Liver (tissue), 9 donors: ENCODE measurements around the gene EVX1. TPM values are rescaled to one million over a fixed set of nuclear protein-coding genes. Genes with fewer than 3 reads are reported as not detected.

Source experiments
- DNase-seq: peaks from one replicate; pipeline ENCODE4 v3.0.0-alpha.2; 2017; ENCODE audit warnings: low spot score
- H3K27ac ChIP-seq, 2 donors: one replicate each; pipeline ENCODE4 v1.7.0; 2013; ENCODE audit warnings: inconsistent platforms in 2 of 2, low read length in 2 of 2, control low read depth in 1 of 2, low read depth in 1 of 2, mild to moderate bottlenecking in 1 of 2
- H3K27me3 ChIP-seq, 4 donors: one replicate each; pipeline versions ENCODE4 v1.6.1 to v1.7.0; 2013; ENCODE audit warnings: low read length in 3 of 4, inconsistent platforms in 1 of 4, mild to moderate bottlenecking in 1 of 4, moderate library complexity in 1 of 4; ENCODE audit not compliant: control insufficient read depth in 4 of 4, insufficient read depth in 4 of 4
- H3K36me3 ChIP-seq, 4 donors: one replicate each; pipeline versions ENCODE4 v1.6.1 to v1.7.0; 2013; ENCODE audit warnings: low read length in 3 of 4, mild to moderate bottlenecking in 3 of 4, low read depth in 1 of 4, moderate library complexity in 1 of 4; ENCODE audit not compliant: control insufficient read depth in 4 of 4, insufficient read depth in 3 of 4
- H3K4me1 ChIP-seq, 4 donors: one replicate each; pipeline versions ENCODE4 v1.6.1 to v1.7.0; 2013; ENCODE audit warnings: low read length in 3 of 4, mild to moderate bottlenecking in 3 of 4, moderate library complexity in 1 of 4; ENCODE audit not compliant: control insufficient read depth in 4 of 4, insufficient read depth in 4 of 4
- H3K4me3 ChIP-seq, 3 donors: one replicate each; pipeline versions ENCODE4 v1.6.1 to v1.7.0; 2013; ENCODE audit warnings: low read length in 3 of 3, control low read depth in 1 of 3, low read depth in 1 of 3, mild to moderate bottlenecking in 1 of 3
- H3K9ac ChIP-seq, 2 donors: one replicate each; pipeline ENCODE4 v1.7.0; 2013; ENCODE audit warnings: low read length in 2 of 2, mild to moderate bottlenecking in 2 of 2, moderate library complexity in 2 of 2, control low read depth in 1 of 2, low read depth in 1 of 2
- H3K9me3 ChIP-seq, 4 donors: one replicate each; pipeline versions ENCODE4 v1.6.1 to v1.7.0; 2013; ENCODE audit warnings: low read length in 3 of 4; ENCODE audit not compliant: control insufficient read depth in 4 of 4
- EGR1 ChIP-seq, 2 donors: IDR thresholded peaks; 2 replicates each; pipeline ENCODE4 v1.6.1; 2016 to 2018; ENCODE audit warnings: antibody characterized with exemption in 2 of 2, low read depth in 2 of 2
- FOXA2 ChIP-seq: IDR thresholded peaks from 2 replicates; pipeline ENCODE4 v1.6.1; 2016; ENCODE audit warnings: antibody characterized with exemption
- HNF4A ChIP-seq, 2 donors: conservative IDR thresholded peaks; 2 replicates each; pipeline ENCODE4 v1.6.1; 2016; ENCODE audit warnings: antibody characterized with exemption in 2 of 2, mild to moderate bottlenecking in 2 of 2
- HNF4G ChIP-seq: IDR thresholded peaks from 2 replicates; pipeline ENCODE4 v1.6.1; 2016; ENCODE audit warnings: antibody characterized with exemption
- NR2F2 ChIP-seq: IDR thresholded peaks from 2 replicates; pipeline ENCODE4 v1.6.1; 2016; ENCODE audit warnings: antibody characterized with exemption
- RAD21 ChIP-seq, 2 donors: IDR thresholded peaks; 2 replicates each; pipeline ENCODE4 v1.6.1; 2016; ENCODE audit warnings: antibody characterized with exemption in 2 of 2, mild to moderate bottlenecking in 2 of 2
- RXRA ChIP-seq, 2 donors: IDR thresholded peaks; 2 replicates each; pipeline ENCODE4 v1.6.1; 2017 to 2018; ENCODE audit warnings: antibody characterized with exemption in 2 of 2, mild to moderate bottlenecking in 1 of 2
- SP1 ChIP-seq: IDR thresholded peaks from 2 replicates; pipeline ENCODE4 v1.6.1; 2018; ENCODE audit warnings: antibody characterized with exemption, mild to moderate bottlenecking
- TAF1 ChIP-seq: conservative IDR thresholded peaks from 2 replicates; pipeline ENCODE4 v1.6.1; 2016; ENCODE audit warnings: antibody characterized with exemption, mild to moderate bottlenecking
- WGBS: extraction: QIAGEN DNeasy Blood & Tissue Kit; methylation state at CpG from one replicate; pipeline ENCODE4 v1.1.7; 2013; 5-methylcytosine and 5-hydroxymethylcytosine counted together
- polyA plus RNA-seq, 2 donors: library from polyadenylated mRNA; stranded (reverse) in 1 of 2; unstranded in 1 of 2; fragments of 200-250 nt in 1 of 2; fragments of >200 nt in 1 of 2; fragmentation: Nextera tagmentation in 1 of 2; extraction: Ambion mirVana in 1 of 2; gene quantifications; one replicate each; pipeline versions ENCODE4 v1.2.1 to v1.2.3, GENCODE V29; 2013 to 2015
- total RNA-seq, 2 donors: library from RNA; depleted of rRNA; stranded (reverse); fragments of >200 nt; gene quantifications; one replicate each; pipeline ENCODE4 v1.2.3, GENCODE V29; 2014
- TF ChIP-seq, protein P1 (sequence below): fragments of 150-350 bp; IDR thresholded peaks from 2 replicates; pipeline ENCODE4 v1.5.1; 2017; ENCODE audit warnings: improper control_type of control experiment, low read depth, low read length; ENCODE audit not compliant: missing input control
- TF ChIP-seq, protein P2 (sequence below): IDR thresholded peaks from 2 replicates; pipeline ENCODE4 v1.6.1; 2016; ENCODE audit warnings: antibody characterized with exemption
- TF ChIP-seq, protein P3 (sequence below): IDR thresholded peaks from 2 replicates; pipeline ENCODE4 v1.6.1; 2016; ENCODE audit warnings: antibody characterized with exemption, mild to moderate bottlenecking
- TF ChIP-seq, protein P4 (sequence below): IDR thresholded peaks from 2 replicates; pipeline ENCODE4 v1.6.1; 2016; ENCODE audit warnings: antibody characterized with exemption
- donor health status: healthy.
- donor health status: healthy.
- donor health status: healthy.
- donor health status: healthy.
- donor health status: healthy.

EVX1 gene
- total and polyA plus RNA-seq, 4 donors = not detected

DNA sequence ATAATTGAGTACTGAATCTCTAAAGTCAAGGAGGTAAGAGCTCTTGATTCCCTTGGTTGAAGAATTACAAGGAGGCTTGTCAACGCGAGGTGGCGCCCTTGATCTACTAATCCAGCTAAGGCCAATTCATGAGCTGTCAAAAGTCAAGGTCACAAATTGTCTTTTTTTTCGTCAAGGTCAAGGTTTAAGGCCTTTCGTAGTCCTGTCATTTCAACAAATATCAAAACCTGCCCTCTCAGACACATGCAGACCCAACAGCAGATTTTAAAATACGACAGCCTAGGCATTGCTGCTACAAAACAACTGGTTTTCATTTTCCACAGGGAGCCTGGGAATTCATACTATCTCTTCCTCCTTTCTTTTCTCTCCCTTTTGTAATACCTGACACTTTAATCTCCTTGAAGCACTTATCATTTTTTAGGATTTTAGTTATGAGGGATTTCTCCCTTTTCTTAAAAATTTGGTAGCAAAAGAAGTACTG, 46.3 kb upstream of the EVX1 start:
- no peak overlapping the region for H3K9ac ChIP-seq
- TF ChIP-seq, protein P1, sequence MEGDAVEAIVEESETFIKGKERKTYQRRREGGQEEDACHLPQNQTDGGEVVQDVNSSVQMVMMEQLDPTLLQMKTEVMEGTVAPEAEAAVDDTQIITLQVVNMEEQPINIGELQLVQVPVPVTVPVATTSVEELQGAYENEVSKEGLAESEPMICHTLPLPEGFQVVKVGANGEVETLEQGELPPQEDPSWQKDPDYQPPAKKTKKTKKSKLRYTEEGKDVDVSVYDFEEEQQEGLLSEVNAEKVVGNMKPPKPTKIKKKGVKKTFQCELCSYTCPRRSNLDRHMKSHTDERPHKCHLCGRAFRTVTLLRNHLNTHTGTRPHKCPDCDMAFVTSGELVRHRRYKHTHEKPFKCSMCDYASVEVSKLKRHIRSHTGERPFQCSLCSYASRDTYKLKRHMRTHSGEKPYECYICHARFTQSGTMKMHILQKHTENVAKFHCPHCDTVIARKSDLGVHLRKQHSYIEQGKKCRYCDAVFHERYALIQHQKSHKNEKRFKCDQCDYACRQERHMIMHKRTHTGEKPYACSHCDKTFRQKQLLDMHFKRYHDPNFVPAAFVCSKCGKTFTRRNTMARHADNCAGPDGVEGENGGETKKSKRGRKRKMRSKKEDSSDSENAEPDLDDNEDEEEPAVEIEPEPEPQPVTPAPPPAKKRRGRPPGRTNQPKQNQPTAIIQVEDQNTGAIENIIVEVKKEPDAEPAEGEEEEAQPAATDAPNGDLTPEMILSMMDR = peak; percentile 71
- no peak for TF ChIP-seq RXRA (IDR thresholded peaks at IDR 0.05)
- TF ChIP-seq HNF4A (conservative IDR thresholded peaks at IDR 0.05) = peak; percentile 7 to 37
- TF ChIP-seq TAF1 = no peak
- TF ChIP-seq NR2F2 = peak; percentile 24
- peak; percentile 93 to 96 for TF ChIP-seq RAD21 (IDR thresholded peaks at IDR 0.05)
- H3K4me3 ChIP-seq = no peak overlapping the region
- DNase-seq = peak; percentile 81
- WGBS = 3% methylated on average over 6 of the region's 6 CpGs
- peaks cover 0 to 10% (median under 1%) of the 10 kb centered on the region in 4 donors for H3K9me3 ChIP-seq
- H3K27ac ChIP-seq = no peak overlapping the region
- no peaks in the 10 kb centered on the region for H3K36me3 ChIP-seq
- H3K4me1 ChIP-seq = peaks cover 22 to 38% (median 30%) of the 10 kb centered on the region in 4 donors
- peaks cover 9 to 52% (median 27%) of the 10 kb centered on the region in 4 donors for H3K27me3 ChIP-seq

DNA sequence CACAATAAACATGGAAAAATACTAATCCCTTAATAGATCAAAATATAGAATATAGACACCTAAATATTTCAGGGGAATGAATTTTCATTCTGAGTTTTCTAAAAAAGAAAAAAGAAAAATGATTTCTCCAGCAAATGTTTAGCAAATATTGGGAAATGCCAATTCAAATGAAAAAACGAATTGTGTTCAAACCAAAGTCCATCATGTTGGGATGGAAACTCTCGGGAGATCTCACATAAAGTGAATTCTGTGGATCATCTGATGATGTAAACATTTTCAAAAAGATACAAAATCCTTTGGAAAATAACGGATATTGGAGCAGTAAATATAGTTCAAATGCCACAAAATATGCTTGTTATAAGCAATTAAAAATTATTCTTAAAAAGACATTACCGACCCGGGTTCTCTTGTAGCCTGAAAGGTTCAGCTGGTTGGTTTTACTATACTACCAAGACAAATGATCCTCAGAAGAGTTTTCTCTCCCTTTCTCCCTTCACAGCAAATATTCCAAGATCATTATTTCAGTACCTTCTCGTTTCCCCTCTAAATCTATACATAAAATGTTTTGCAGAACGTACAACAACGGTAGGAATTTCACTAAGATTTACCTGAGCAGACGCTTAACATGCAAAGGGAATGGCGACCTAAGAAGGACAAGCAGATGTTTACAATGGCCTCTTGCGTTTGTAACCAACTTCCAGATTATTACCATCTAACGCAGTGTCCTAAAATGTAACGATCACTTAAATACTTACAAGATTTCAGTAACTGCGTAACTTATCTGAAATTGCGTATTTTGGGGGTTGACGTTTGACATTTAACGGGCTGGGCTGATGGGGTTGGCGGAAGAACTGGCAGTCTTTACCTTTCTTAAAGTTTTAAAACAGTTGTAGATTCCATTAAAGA, 45.2 kb upstream of the EVX1 start:
- TF ChIP-seq HNF4A (conservative IDR thresholded peaks at IDR 0.05) = peak in 1 of 2 donors; percentile 13
- TF ChIP-seq SP1 = no peak
- Histone ChIP-seq H3K36me3 (no peaks in the 10 kb centered on the region), H3K9ac (no peak overlapping the region), H3K27me3 (peaks cover 9 to 54% (median 27%) of the 10 kb centered on the region in 4 donors), H3K9me3 (peaks cover 0 to 4% (median under 1%) of the 10 kb centered on the region in 4 donors), H3K27ac (no peak overlapping the region), H3K4me3 (no peak overlapping the region), H3K4me1 (peaks cover 22 to 41% (median 30%) of the 10 kb centered on the region in 4 donors)
- DNase-seq = no peak
- WGBS = 17% methylated on average over 18 of the region's 18 CpGs

DNA sequence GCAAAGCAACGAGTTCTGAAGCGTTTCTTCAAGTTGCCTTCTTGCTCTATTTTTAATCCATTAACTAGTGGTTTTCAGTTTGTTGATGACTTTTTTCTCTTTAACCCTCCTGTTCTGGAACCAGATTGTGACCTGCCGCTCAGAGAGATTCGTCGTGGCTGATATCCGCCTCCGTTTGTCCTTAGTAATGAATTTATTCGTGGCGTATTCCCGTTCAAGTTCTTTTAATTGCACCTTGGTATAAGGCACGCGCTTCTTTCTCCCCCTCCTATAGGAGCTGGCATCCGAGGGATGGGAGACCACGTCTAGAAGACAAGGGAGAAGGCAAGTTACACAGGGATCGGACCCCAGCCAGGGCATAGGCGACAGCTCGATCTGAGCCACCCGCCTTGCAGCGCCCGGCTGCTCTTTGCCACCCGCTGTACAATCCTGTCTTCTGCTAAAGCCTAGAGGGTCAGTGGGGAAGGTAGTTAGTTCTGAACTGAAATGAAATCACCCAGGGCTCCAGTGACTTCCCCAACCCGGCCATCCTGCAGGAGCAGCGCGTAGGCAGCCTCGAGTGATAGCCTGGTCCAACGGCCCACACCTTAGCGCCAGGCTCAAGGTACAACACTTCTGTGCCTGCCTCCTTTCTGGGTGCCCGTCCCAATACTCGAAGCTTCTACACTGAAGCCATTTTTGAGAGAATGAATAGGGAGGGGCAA, 44.3 kb upstream of the EVX1 start:
- no peak overlapping the region for H3K9ac ChIP-seq
- H3K36me3 ChIP-seq = no peaks in the 10 kb centered on the region
- H3K4me3 ChIP-seq = no peak overlapping the region
- peaks cover 18 to 34% (median 24%) of the 10 kb centered on the region in 4 donors for H3K4me1 ChIP-seq
- H3K27ac ChIP-seq = no peak overlapping the region
- no peak for DNase-seq
- WGBS = 11% methylated on average over 29 of the region's 29 CpGs
- peaks cover 9 to 59% (median 28%) of the 10 kb centered on the region in 4 donors for H3K27me3 ChIP-seq
- H3K9me3 ChIP-seq = peaks cover 0 to 4% (median under 1%) of the 10 kb centered on the region in 4 donors
- TF ChIP-seq, protein P1 = no peak
- TF ChIP-seq, protein P2, sequence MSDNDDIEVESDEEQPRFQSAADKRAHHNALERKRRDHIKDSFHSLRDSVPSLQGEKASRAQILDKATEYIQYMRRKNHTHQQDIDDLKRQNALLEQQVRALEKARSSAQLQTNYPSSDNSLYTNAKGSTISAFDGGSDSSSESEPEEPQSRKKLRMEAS = no peak
- no peak for TF ChIP-seq EGR1 (IDR thresholded peaks at IDR 0.05; ENCODE audit: low read depth in 2 of 2)
- TF ChIP-seq RXRA (IDR thresholded peaks at IDR 0.05) = no peak
- TF ChIP-seq SP1 = no peak
- TF ChIP-seq, protein P3, sequence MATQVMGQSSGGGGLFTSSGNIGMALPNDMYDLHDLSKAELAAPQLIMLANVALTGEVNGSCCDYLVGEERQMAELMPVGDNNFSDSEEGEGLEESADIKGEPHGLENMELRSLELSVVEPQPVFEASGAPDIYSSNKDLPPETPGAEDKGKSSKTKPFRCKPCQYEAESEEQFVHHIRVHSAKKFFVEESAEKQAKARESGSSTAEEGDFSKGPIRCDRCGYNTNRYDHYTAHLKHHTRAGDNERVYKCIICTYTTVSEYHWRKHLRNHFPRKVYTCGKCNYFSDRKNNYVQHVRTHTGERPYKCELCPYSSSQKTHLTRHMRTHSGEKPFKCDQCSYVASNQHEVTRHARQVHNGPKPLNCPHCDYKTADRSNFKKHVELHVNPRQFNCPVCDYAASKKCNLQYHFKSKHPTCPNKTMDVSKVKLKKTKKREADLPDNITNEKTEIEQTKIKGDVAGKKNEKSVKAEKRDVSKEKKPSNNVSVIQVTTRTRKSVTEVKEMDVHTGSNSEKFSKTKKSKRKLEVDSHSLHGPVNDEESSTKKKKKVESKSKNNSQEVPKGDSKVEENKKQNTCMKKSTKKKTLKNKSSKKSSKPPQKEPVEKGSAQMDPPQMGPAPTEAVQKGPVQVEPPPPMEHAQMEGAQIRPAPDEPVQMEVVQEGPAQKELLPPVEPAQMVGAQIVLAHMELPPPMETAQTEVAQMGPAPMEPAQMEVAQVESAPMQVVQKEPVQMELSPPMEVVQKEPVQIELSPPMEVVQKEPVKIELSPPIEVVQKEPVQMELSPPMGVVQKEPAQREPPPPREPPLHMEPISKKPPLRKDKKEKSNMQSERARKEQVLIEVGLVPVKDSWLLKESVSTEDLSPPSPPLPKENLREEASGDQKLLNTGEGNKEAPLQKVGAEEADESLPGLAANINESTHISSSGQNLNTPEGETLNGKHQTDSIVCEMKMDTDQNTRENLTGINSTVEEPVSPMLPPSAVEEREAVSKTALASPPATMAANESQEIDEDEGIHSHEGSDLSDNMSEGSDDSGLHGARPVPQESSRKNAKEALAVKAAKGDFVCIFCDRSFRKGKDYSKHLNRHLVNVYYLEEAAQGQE = no peak
- TF ChIP-seq, protein P4, sequence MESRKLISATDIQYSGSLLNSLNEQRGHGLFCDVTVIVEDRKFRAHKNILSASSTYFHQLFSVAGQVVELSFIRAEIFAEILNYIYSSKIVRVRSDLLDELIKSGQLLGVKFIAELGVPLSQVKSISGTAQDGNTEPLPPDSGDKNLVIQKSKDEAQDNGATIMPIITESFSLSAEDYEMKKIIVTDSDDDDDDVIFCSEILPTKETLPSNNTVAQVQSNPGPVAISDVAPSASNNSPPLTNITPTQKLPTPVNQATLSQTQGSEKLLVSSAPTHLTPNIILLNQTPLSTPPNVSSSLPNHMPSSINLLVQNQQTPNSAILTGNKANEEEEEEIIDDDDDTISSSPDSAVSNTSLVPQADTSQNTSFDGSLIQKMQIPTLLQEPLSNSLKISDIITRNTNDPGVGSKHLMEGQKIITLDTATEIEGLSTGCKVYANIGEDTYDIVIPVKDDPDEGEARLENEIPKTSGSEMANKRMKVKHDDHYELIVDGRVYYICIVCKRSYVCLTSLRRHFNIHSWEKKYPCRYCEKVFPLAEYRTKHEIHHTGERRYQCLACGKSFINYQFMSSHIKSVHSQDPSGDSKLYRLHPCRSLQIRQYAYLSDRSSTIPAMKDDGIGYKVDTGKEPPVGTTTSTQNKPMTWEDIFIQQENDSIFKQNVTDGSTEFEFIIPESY = no peak
- TF ChIP-seq NR2F2 = no peak
- no peak for TF ChIP-seq RAD21 (IDR thresholded peaks at IDR 0.05)
- no peak for TF ChIP-seq HNF4G
- TF ChIP-seq HNF4A (conservative IDR thresholded peaks at IDR 0.05) = no peak
- no peak for TF ChIP-seq FOXA2
- no peak for TF ChIP-seq TAF1
